ENCODE measurements around the gene FGF3.
"Not testable (repeated sequence)": the region's sequence is repeated elsewhere in the genome, so short reads cannot be mapped to it uniquely, and the experiment has no call there.

The FGF3 gene

GRCh38 chr11:69774354-69775162 lies 44.7 kb downstream of the FGF3 start:
- in situ Hi-C loops (cut with HindIII; ENCODE audit: low sequenced_read_pairs) = no loop called here

DNA sequence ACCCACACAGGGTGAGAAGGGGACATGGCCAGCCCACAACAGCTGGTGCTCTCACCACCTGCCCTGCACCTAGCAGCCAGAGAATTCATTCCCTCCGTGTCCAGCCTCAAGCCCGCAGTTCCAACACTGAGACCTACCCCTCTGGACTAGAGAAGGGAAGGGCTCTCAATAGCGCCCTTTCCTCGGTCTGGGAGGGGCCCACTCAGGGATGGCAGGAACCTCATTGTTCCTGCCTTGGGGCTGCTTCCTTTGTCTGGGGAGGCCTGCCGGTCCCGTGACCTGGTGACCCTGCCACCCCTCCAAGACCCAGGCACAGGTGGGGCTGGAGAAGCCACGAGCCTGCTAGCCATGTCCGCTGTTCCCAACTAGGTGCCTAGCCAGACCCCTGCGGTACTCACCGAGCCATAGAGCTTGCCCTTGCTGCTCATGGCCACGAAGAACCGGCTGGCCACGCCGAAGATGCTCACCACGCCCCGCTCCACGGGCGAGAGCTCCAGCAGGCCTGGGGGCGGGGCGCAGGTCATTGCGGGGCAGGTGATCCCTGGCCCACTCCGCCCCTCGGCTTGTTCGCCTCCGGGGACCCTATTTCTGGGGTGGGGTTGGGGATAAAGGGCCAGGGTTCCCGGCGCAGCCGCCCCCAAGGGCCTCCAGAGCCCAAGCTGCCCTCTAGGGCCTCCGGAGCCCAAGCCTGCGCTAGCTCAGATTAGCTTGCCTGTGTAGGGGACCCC lies 45.4 kb downstream of the FGF3 start:
- in situ Hi-C loops (cut with HindIII; ENCODE audit: low sequenced_read_pairs) = no loop called here

- in situ Hi-C loops (cut with HindIII; ENCODE audit: low sequenced_read_pairs) = no loop called here
Observed at GRCh38 chr11:69771466-69771865, 47.8 kb downstream of the FGF3 start.

GRCh38 chr11:69770540-69770939 lies 48.7 kb downstream of the FGF3 start:
- in situ Hi-C loops (cut with HindIII; ENCODE audit: low sequenced_read_pairs) = no loop called here

- in situ Hi-C loops (cut with HindIII; ENCODE audit: low sequenced_read_pairs) = no loop called here
Observed at GRCh38 chr11:69765498-69765995, 53.7 kb downstream of the FGF3 start.

GRCh38 chr11:69764918-69765317 lies 54.3 kb downstream of the FGF3 start:
- in situ Hi-C loops (cut with HindIII; ENCODE audit: low sequenced_read_pairs) = not testable (repeated sequence)

- in situ Hi-C loops (cut with HindIII; ENCODE audit: low sequenced_read_pairs) = no loop called here
Observed at GRCh38 chr11:69760319-69760718, 58.9 kb downstream of the FGF3 start.
